DOHH2 (cell line): ENCODE data around the gene DEFB129.

Experiments used
- H3F3A ChIP-seq: fragments of 200-600 bp; sonication (generic), shearing (Covaris generic); 2 replicates; pipeline ENCODE4 v1.6.0; 2016; ENCODE audit warnings: antibody characterized with exemption, mild to moderate bottlenecking; ENCODE audit not compliant: control insufficient read depth, insufficient read depth
- H3K27ac ChIP-seq: fragments of 200-600 bp; sonication (generic); 2 replicates; pipeline ENCODE4 v1.5.1; 2014; ENCODE audit warnings: low read depth, mild to moderate bottlenecking, low read length, moderate library complexity
- H3K27me3 ChIP-seq: fragments of 200-600 bp; sonication (generic); 2 replicates; pipeline ENCODE4 v1.6.1; 2014; ENCODE audit warnings: mild to moderate bottlenecking, low read length, mixed read lengths; ENCODE audit not compliant: control insufficient read depth
- H3K36me3 ChIP-seq: fragments of 200-600 bp; sonication (generic); 2 replicates; pipeline ENCODE4 v1.6.1; 2014; ENCODE audit warnings: mild to moderate bottlenecking, low read length, moderate library complexity, mixed read lengths; ENCODE audit not compliant: control insufficient read depth
- H3K4me1 ChIP-seq: fragments of 200-600 bp; sonication (generic); 2 replicates; pipeline ENCODE4 v1.6.1; 2014; ENCODE audit warnings: mild to moderate bottlenecking, low read length, mixed read lengths; ENCODE audit not compliant: control insufficient read depth
- H3K4me2 ChIP-seq: fragments of 200-600 bp; sonication (generic); 2 replicates; pipeline ENCODE4 v1.6.0; 2014; ENCODE audit warnings: mild to moderate bottlenecking, low read length, moderate library complexity
- H3K4me3 ChIP-seq: fragments of 200-600 bp; sonication (generic); 2 replicates; pipeline ENCODE4 v1.5.1; 2014; ENCODE audit warnings: mild to moderate bottlenecking, low read length, mixed read lengths
- H3K79me2 ChIP-seq: fragments of 200-600 bp; sonication (generic); 2 replicates; pipeline ENCODE4 v1.6.1; 2014; ENCODE audit warnings: mild to moderate bottlenecking, low read length, mixed read lengths; ENCODE audit not compliant: control insufficient read depth
- H3K9me2 ChIP-seq: fragments of 200-600 bp; sonication (generic); replicated peaks from 2 replicates; pipeline ENCODE4 v1.6.1; 2014; ENCODE audit warnings: mild to moderate bottlenecking, low read length, mixed read lengths; ENCODE audit not compliant: control insufficient read depth
- H3K9me3 ChIP-seq: fragments of 200-600 bp; sonication (generic); 2 replicates; pipeline ENCODE4 v1.6.1; 2014; ENCODE audit warnings: antibody characterized with exemption, low read length, mixed read lengths; ENCODE audit not compliant: control insufficient read depth, insufficient read depth
- H4K20me1 ChIP-seq: fragments of 200-600 bp; sonication (generic); 2 replicates; pipeline ENCODE4 v1.6.0; 2014; ENCODE audit warnings: low read depth, mild to moderate bottlenecking, antibody characterized with exemption, low read length, moderate library complexity; ENCODE audit not compliant: control insufficient read depth, insufficient read depth
- EZH2phosphoT487 ChIP-seq: fragments of 200-600 bp; sonication (generic); IDR thresholded peaks from 2 replicates; pipeline ENCODE4 v1.6.1; 2017; ENCODE audit warnings: borderline replicate concordance, mild to moderate bottlenecking, antibody characterized with exemption, low read length, moderate library complexity, mixed read lengths
- TF ChIP-seq, protein P1 (sequence below): fragments of 200-600 bp; sonication (generic); IDR thresholded peaks from one replicate; pipeline ENCODE4 v1.5.1; 2014; ENCODE audit warnings: antibody characterized with exemption, mild to moderate bottlenecking, low read depth, low read length; ENCODE audit not compliant: poor library complexity, severe bottlenecking

Gene DEFB129

DNA sequence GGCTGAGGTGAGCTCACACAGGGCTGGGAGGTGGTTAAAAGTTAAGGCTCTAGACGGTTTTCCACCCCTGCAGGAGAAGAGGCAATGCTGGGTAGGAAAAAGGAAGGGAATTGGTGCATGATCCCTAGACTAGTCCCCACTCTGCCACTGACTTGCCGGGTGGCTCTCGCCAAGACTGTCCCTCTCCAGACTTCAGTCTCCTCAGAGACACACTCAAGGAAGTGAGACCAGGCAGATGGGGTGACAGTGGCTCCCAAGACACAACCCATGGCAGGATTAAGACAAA, 50.4 kb downstream of the DEFB129 start:
- Histone ChIP-seq H3F3A (no peaks in the 10 kb centered on the region), H4K20me1 (no peaks in the 10 kb centered on the region), H3K27ac (no peak overlapping the region), H3K27me3 (no peaks in the 10 kb centered on the region), H3K4me1 (no peaks in the 10 kb centered on the region), H3K4me2 (no peak overlapping the region), H3K9me2 (no peaks in the 10 kb centered on the region), H3K79me2 (no peaks in the 10 kb centered on the region), H3K9me3 (no peaks in the 10 kb centered on the region), H3K36me3 (peaks cover 18% of the 10 kb centered on the region; the same call in 1 of the 2 replicates), H3K4me3 (no peak overlapping the region)
- no peak for TF ChIP-seq EZH2phosphoT487
- TF ChIP-seq, protein P1, sequence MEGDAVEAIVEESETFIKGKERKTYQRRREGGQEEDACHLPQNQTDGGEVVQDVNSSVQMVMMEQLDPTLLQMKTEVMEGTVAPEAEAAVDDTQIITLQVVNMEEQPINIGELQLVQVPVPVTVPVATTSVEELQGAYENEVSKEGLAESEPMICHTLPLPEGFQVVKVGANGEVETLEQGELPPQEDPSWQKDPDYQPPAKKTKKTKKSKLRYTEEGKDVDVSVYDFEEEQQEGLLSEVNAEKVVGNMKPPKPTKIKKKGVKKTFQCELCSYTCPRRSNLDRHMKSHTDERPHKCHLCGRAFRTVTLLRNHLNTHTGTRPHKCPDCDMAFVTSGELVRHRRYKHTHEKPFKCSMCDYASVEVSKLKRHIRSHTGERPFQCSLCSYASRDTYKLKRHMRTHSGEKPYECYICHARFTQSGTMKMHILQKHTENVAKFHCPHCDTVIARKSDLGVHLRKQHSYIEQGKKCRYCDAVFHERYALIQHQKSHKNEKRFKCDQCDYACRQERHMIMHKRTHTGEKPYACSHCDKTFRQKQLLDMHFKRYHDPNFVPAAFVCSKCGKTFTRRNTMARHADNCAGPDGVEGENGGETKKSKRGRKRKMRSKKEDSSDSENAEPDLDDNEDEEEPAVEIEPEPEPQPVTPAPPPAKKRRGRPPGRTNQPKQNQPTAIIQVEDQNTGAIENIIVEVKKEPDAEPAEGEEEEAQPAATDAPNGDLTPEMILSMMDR: no peak

DNA sequence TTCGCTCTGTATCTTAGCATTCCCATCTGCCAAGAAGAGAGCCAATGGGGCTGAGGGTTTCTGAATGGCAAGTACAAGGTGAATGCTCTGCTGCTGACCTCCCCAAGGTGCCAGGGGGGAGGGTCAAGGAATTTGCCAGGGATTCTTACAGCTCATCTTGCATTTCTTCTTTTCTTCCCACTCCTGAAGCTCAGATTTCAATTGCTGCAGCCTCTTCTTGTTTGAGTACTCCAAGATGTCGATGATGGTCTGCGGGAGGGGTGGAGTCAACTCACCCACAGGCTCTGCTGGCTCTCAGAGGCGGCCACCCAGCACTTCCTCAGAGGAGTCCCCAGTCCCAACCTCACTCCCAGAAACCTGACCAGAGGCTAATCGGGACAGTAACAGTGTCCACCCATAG, 51.1 kb downstream of the DEFB129 start:
- Histone ChIP-seq H3K4me3 (no peak overlapping the region), H3K4me1 (no peaks in the 10 kb centered on the region)

DNA sequence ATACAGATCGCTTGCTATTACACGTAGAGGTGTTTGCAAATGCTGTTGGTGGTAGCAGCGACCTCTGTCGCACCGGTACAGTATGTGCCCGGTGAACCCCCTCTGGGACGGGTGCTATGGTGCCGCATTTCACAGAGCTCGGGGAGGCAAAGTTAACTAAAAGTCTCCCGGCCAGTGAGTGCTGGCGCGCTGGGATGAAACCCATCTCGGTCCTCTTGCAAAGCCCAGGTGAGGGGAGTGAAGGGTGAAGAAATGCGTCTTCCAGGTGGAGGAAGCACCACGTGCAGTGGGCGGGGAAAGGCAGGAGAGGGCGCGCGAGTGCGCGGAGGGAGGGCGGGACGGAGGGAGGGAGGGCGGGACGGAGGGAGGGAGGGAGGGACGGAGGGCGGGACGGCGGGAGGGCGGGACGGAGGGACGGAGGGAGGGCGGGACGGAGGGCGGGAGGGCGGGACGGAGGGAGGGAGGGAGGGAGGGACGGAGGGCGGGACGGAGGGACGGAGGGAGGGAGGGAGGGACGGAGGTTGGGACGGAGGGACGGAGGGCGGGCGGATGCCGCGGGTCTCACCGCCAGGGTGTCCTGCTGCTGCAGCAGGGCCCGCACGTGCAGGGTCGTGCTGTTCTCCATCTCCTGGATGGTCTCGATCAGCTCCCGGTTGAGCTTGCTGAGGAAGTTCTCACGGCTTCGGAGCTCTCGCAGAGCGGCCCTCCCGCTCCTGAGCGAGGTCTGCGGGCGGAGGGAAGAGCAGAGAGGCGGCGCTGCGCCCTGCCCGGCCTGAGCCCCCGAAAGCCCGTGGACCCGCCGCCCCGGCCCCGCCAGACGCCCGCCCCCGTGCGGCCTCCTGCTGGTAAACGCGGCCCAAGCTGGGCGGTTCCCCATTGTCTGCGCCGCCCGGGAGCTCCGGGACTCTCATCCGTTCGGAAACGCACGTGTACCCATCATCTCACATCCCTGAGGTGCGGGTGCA, 51.8 kb downstream of the DEFB129 start:
- H3K9me3 ChIP-seq: no peaks in the 10 kb centered on the region
- TF ChIP-seq, protein P1: no peak
- no peak for TF ChIP-seq EZH2phosphoT487
- peaks cover 18% of the 10 kb centered on the region; the same call in 1 of the 2 replicates for H3K36me3 ChIP-seq
- H3K4me2 ChIP-seq: no peak overlapping the region
- H3K4me1 ChIP-seq: no peaks in the 10 kb centered on the region
- no peaks in the 10 kb centered on the region for H4K20me1 ChIP-seq
- H3K79me2 ChIP-seq: no peaks in the 10 kb centered on the region
- no peaks in the 10 kb centered on the region for H3F3A ChIP-seq
- H3K4me3 ChIP-seq: no peak overlapping the region
- no peaks in the 10 kb centered on the region for H3K27me3 ChIP-seq
- no peak overlapping the region for H3K27ac ChIP-seq
- no peaks in the 10 kb centered on the region for H3K9me2 ChIP-seq

More for the DNA sequence above, 51.1 kb downstream of the DEFB129 start:
- Histone ChIP-seq H4K20me1 (no peaks in the 10 kb centered on the region), H3K9me3 (no peaks in the 10 kb centered on the region), H3K9me2 (no peaks in the 10 kb centered on the region), H3K36me3 (peaks cover 18% of the 10 kb centered on the region; the same call in 1 of the 2 replicates), H3K4me2 (no peak overlapping the region), H3F3A (no peaks in the 10 kb centered on the region), H3K27me3 (no peaks in the 10 kb centered on the region), H3K27ac (no peak overlapping the region), H3K79me2 (no peaks in the 10 kb centered on the region)
- TF ChIP-seq, protein P1: no peak
- no peak for TF ChIP-seq EZH2phosphoT487
